ENCODE data around the gene LCP2. TPM values are rescaled to one million over a fixed set of nuclear protein-coding genes. Genes with fewer than 3 reads are reported as not detected.

The LCP2 gene
- total RNA-seq, 6 donors from 2014 or later, result 43.0 to 148 (median 68.6) TPM

GRCh38 chr5:170273968-170274710, 23.4 kb downstream of the LCP2 start:
- no peaks in the 10 kb centered on the region for H3K27me3 ChIP-seq
- 58 to 67% methylated on average over 8 of the region's 8 CpGs for WGBS, 2 donors
- H3K4me1 ChIP-seq, result peaks cover 29 to 59% (median 50%) of the 10 kb centered on the region in 4 donors
- no peak overlapping the region for H3K4me3 ChIP-seq
- no peaks in the 10 kb centered on the region for H3K9me3 ChIP-seq
- H3K27ac ChIP-seq, result peak overlapping the region in 1 of 4 donors; percentile 9
- H3K36me3 ChIP-seq, result peaks cover 0 to 50% (median 8%) of the 10 kb centered on the region in 4 donors
- DNase-seq (no peak), ATAC-seq (ENCODE audit: low FRiP score in 2 of 2) (no peak)
- TF ChIP-seq POLR2A (IDR thresholded peaks at IDR 0.05) (no peak), POLR2AphosphoS5 (IDR thresholded peaks at IDR 0.05) (no peak), CTCF (IDR thresholded peaks at IDR 0.05) (peak in 3 of 6 experiments; percentile 6 to 17 (median 15)), EP300 (IDR thresholded peaks at IDR 0.05) (no peak)

- Histone ChIP-seq H3K9me3 (no peaks in the 10 kb centered on the region), H3K4me1 (peaks cover 32 to 58% (median 48%) of the 10 kb centered on the region in 4 donors), H3K36me3 (peaks cover 0 to 64% (median 10%) of the 10 kb centered on the region in 4 donors), H3K27me3 (no peaks in the 10 kb centered on the region), H3K27ac (peak overlapping the region; percentile 35 to 87 (median 79)), H3K4me3 (no peak overlapping the region)
- peak; percentile 10 to 20 for TF ChIP-seq POLR2AphosphoS5 (IDR thresholded peaks at IDR 0.05)
- TF ChIP-seq CTCF (IDR thresholded peaks at IDR 0.05), result no peak
- no peak for ATAC-seq (ENCODE audit: low FRiP score in 2 of 2)
- WGBS, 2 donors, result 69 to 79% methylated on average over 15 of the region's 15 CpGs
- peak in 1 of 2 donors; percentile 19 for DNase-seq
These were observed 27.1 kb downstream of the LCP2 start for GRCh38 chr5:170270293-170271069.

GRCh38 chr5:170269579-170269978, 28.0 kb downstream of the LCP2 start:
- H3K36me3 ChIP-seq, result peaks cover 0 to 65% (median 12%) of the 10 kb centered on the region in 4 donors

GRCh38 chr5:170268884-170269283, 28.7 kb downstream of the LCP2 start:
- Histone ChIP-seq H3K9me3 (no peaks in the 10 kb centered on the region), H3K36me3 (peaks cover 0 to 65% (median 14%) of the 10 kb centered on the region in 4 donors), H3K27me3 (no peaks in the 10 kb centered on the region), H3K4me1 (peaks cover 28 to 46% (median 40%) of the 10 kb centered on the region in 4 donors), H3K4me3 (no peak overlapping the region), H3K27ac (peak overlapping the region; percentile 77 to 87 (median 79))
- ATAC-seq (ENCODE audit: low FRiP score in 2 of 2) (peak; percentile 63 to 79), DNase-seq (no peak)
- WGBS, 2 donors, result 12 to 16% methylated on average over 3 of the region's 3 CpGs
- TF ChIP-seq CTCF (IDR thresholded peaks at IDR 0.05) (no peak), POLR2A (IDR thresholded peaks at IDR 0.05) (peak in 1 of 4 donors; percentile 47), EP300 (IDR thresholded peaks at IDR 0.05) (no peak), POLR2AphosphoS5 (IDR thresholded peaks at IDR 0.05) (peak; percentile 19 to 22)

More at GRCh38 chr5:170269579-170269978, 28.0 kb downstream of the LCP2 start:
- ATAC-seq (ENCODE audit: low FRiP score in 2 of 2) (peak; percentile 11 to 23), DNase-seq (peak in 1 of 2 donors; percentile 69)
- Histone ChIP-seq H3K4me1 (peaks cover 28 to 53% (median 44%) of the 10 kb centered on the region in 4 donors), H3K4me3 (no peak overlapping the region), H3K27me3 (no peaks in the 10 kb centered on the region), H3K9me3 (no peaks in the 10 kb centered on the region), H3K27ac (peak overlapping the region; percentile 77 to 87 (median 79))
- WGBS, 2 donors, result 70 to 81% methylated on average over 7 of the region's 7 CpGs
- TF ChIP-seq CTCF (IDR thresholded peaks at IDR 0.05) (no peak), POLR2AphosphoS5 (IDR thresholded peaks at IDR 0.05) (peak in 1 of 2 donors; percentile 49), POLR2A (IDR thresholded peaks at IDR 0.05) (peak in 1 of 4 donors; percentile 14), EP300 (IDR thresholded peaks at IDR 0.05) (no peak)

All from upper lobe of left lung (tissue), 6 donors.